HepG2 (cell line): ENCODE results near the gene LRRC45. TPM values are rescaled to one million over a fixed set of nuclear protein-coding genes. Genes with fewer than 3 reads are reported as not detected.
A peak's percentile ranks its signal among the peaks of the same experiment; 100 is the strongest.

ENCODE experiments used
- CCDC6 ChIP-seq: sonication (generic); formaldehyde crosslinking; IDR thresholded peaks from 2 replicates; pipeline ENCODE4 v1.8.1; 2022; ENCODE audit warnings: mild to moderate bottlenecking, missing genetic modification reagents, moderate library complexity
- ETV6 ChIP-seq: sonication (generic); formaldehyde crosslinking; conservative IDR thresholded peaks from 2 replicates; pipeline ENCODE4 v1.4.0; 2020; ENCODE audit warnings: missing genetic modification reagents
- FOXK2 ChIP-seq: fragments of 450-650 bp; IDR thresholded peaks from 2 replicates; pipeline ENCODE4 v1.6.1; 2016
- HNF4G ChIP-seq, 2 experiments: sonication (generic) in 1 of 2; formaldehyde crosslinking in 1 of 2; IDR thresholded peaks; 2 replicates each; pipeline versions ENCODE4 v1.4.0 to v1.6.1; 2011 to 2020; ENCODE audit warnings: borderline replicate concordance in 2 of 2, low read depth in 2 of 2, mild to moderate bottlenecking in 2 of 2, low read length in 1 of 2, missing genetic modification reagents in 1 of 2, moderate library complexity in 1 of 2
- KLF13 ChIP-seq: sonication (generic); formaldehyde crosslinking; IDR thresholded peaks from 2 replicates; pipeline ENCODE4 v1.4.0; 2020; ENCODE audit warnings: mild to moderate bottlenecking, missing genetic modification reagents
- KLF9 ChIP-seq: IDR thresholded peaks from 2 replicates; pipeline ENCODE4 v1.6.1; 2016; ENCODE audit warnings: low read depth
- MAFG ChIP-seq: sonication (generic); formaldehyde crosslinking; IDR thresholded peaks from 2 replicates; pipeline ENCODE4 v1.5.1; 2020; ENCODE audit warnings: mild to moderate bottlenecking, missing genetic modification reagents
- MEF2D ChIP-seq: sonication (generic); formaldehyde crosslinking; IDR thresholded peaks from 2 replicates; pipeline ENCODE4 v1.5.1; 2020; ENCODE audit warnings: mild to moderate bottlenecking, missing genetic modification reagents
- MTF2 ChIP-seq: sonication (generic); formaldehyde crosslinking; IDR thresholded peaks from 2 replicates; pipeline ENCODE4 v1.5.0; 2020; ENCODE audit warnings: missing genetic modification reagents, borderline replicate concordance
- NCOA2 ChIP-seq: sonication (generic); formaldehyde crosslinking; IDR thresholded peaks from 2 replicates; pipeline ENCODE4 v1.8.0; 2022; ENCODE audit warnings: inconsistent platforms
- NFKBIZ ChIP-seq: IDR thresholded peaks from 2 replicates; pipeline ENCODE4 v1.6.1; 2018; ENCODE audit warnings: missing genetic modification reagents, missing compliant biosample characterization
- PAX8 ChIP-seq: sonication (generic); formaldehyde crosslinking; IDR thresholded peaks from 2 replicates; pipeline ENCODE4 v1.8.0; 2022; ENCODE audit warnings: mild to moderate bottlenecking, missing genetic modification reagents, borderline replicate concordance
- PLRG1 ChIP-seq: fragments of 450-650 bp; conservative IDR thresholded peaks from 2 replicates; pipeline ENCODE4 v1.6.1; 2016
- RARG ChIP-seq: sonication (generic); formaldehyde crosslinking; IDR thresholded peaks from 2 replicates; pipeline ENCODE4 v1.4.0; 2020; ENCODE audit warnings: low read depth, mild to moderate bottlenecking, missing genetic modification reagents
- RNF2 ChIP-seq: fragments of 450-650 bp; conservative IDR thresholded peaks from 2 replicates; pipeline ENCODE4 v1.6.1; 2016; ENCODE audit warnings: low read depth
- SAP130 ChIP-seq: IDR thresholded peaks from 2 replicates; pipeline ENCODE4 v1.6.1; 2016; ENCODE audit warnings: low read depth
- SP1 ChIP-seq, 2 experiments: fragments of 450-650 bp in 1 of 2; sonication (generic) in 1 of 2; formaldehyde crosslinking in 1 of 2; IDR thresholded peaks; 2 replicates each; pipeline versions ENCODE4 v1.4.0 to v1.6.1; 2016 to 2020; ENCODE audit warnings: missing genetic modification reagents in 1 of 2
- STAG1 ChIP-seq: sonication (generic); formaldehyde crosslinking; IDR thresholded peaks from 2 replicates; pipeline ENCODE4 v1.4.0; 2020; ENCODE audit warnings: missing genetic modification reagents
- ZBTB42 ChIP-seq: sonication (generic); formaldehyde crosslinking; IDR thresholded peaks from 2 replicates; pipeline ENCODE4 v1.5.0; 2020; ENCODE audit warnings: mild to moderate bottlenecking, missing genetic modification reagents
- ZMAT3 ChIP-seq: sonication (generic); formaldehyde crosslinking; conservative IDR thresholded peaks from 2 replicates; pipeline ENCODE4 v1.7.0; 2021; ENCODE audit warnings: missing genetic modification reagents
- ZNF207 ChIP-seq: fragments of 450-650 bp; IDR thresholded peaks from 2 replicates; pipeline ENCODE4 v1.6.1; 2016; ENCODE audit warnings: antibody characterized with exemption, borderline replicate concordance
- ZNF703 ChIP-seq: sonication (generic); formaldehyde crosslinking; IDR thresholded peaks from 2 replicates; pipeline ENCODE4 v1.5.1; 2020; ENCODE audit warnings: missing genetic modification reagents, mild to moderate bottlenecking, moderate library complexity, borderline replicate concordance
- ZNF724P ChIP-seq: sonication (generic); formaldehyde crosslinking; IDR thresholded peaks from 2 replicates; pipeline ENCODE4 v1.8.0; 2022; ENCODE audit warnings: missing genetic modification reagents, borderline replicate concordance
- polyA plus RNA-seq, 8 experiments: library from polyadenylated mRNA; depleted of rRNA in 3 of 8; stranded (reverse) in 7 of 8; unstranded in 1 of 8; fragments of >200 nt; fragmentation: Illumina TruSeq in 4 of 8; extraction: Trizol in 4 of 8; gene quantifications; 2 replicates each; pipeline versions ENCODE4 v1.2.1 to v1.2.3, GENCODE V29; 2011 to 2016; ENCODE audit warnings: low read depth in 4 of 8, missing spikeins in 1 of 8, mixed read lengths in 1 of 8; ENCODE audit not compliant: insufficient read depth in 1 of 8
- total RNA-seq, 5 experiments: library from RNA; depleted of rRNA; stranded (reverse); fragments of >200 nt; fragmentation: Illumina TruSeq; extraction: Trizol; gene quantifications; 2 replicates each; pipeline ENCODE4 v1.2.3, GENCODE V29; 2016; ENCODE audit warnings: low read depth in 1 of 5
- TF ChIP-seq, protein P1 (sequence below): sonication (generic); formaldehyde crosslinking; IDR thresholded peaks from 2 replicates; pipeline ENCODE4 v1.8.0; 2022; ENCODE audit warnings: mild to moderate bottlenecking, missing genetic modification reagents, borderline replicate concordance
- TF ChIP-seq, protein P2 (sequence below): IDR thresholded peaks from 2 replicates; pipeline ENCODE4 v1.6.1; 2016; ENCODE audit warnings: missing biosample characterization, missing genetic modification reagents, low read depth
- TF ChIP-seq, protein P3 (sequence below): sonication (generic); formaldehyde crosslinking; IDR thresholded peaks from 2 replicates; pipeline ENCODE4 v1.5.0; 2020; ENCODE audit warnings: missing genetic modification reagents
- TF ChIP-seq, protein P4 (sequence below): IDR thresholded peaks from 2 replicates; pipeline ENCODE4 v1.6.1; 2016; ENCODE audit warnings: missing compliant biosample characterization, missing genetic modification reagents, borderline replicate concordance

Gene LRRC45
- total and polyA plus RNA-seq, 2 of the 13 experiments (the other 11 are each of a cell fraction or from before 2014, with no cell fraction given): 11.6 to 48.1 TPM

DNA sequence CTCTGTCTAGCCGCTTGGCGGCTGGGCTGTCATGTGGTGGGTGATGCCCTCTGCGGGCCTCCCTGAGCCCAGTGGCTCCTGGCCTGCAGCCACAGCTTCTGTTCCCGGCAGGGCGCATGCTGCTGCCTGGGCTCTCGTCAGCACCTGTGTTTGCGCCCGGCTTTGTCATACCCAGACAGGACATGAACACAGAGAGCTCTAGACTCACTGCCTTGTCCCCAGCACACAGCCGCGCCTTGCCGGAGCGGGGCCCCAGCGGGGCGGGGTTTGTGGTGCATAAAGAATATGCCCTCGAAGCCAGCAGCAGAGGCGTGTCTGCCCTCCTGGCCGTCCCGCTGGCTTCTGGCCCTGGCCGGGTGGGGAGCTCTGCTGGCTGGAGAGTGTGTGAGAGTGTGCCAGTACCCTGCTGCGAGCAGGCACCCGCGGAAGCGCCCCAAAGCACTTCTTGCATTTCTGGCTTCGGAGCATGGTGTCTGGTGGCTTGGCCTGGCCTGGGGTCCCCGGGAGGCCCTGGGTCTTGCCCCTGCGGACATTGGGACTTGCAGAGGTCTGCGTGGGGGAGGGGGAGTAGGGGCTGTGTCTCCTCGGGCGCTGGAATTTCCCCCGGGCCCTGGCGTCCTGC, 31.3 kb upstream of the LRRC45 start (continued):
- TF ChIP-seq ZNF724P (CRISPR knock-in tag) (no peak; the same call in 1 of the 2 replicates), STAG1 (peak; percentile 61), SP1 (IDR thresholded peaks at IDR 0.05) (no peak), SP1 (CRISPR knock-in tag; IDR thresholded peaks at IDR 0.05) (peak; percentile 79), ZNF703 (CRISPR knock-in tag) (no peak), MEF2D (CRISPR knock-in tag) (peak; percentile 56), ZNF207 (no peak), MAFG (CRISPR knock-in tag) (no peak), RARG (CRISPR knock-in tag) (no peak), ETV6 (CRISPR knock-in tag) (peak; percentile 47; the same call in 1 of the 2 replicates), NFKBIZ (CRISPR knock-in tag) (peak; percentile 76), PAX8 (CRISPR knock-in tag) (no peak), RNF2 (peak; percentile 88), FOXK2 (peak; percentile 46; the same call in 1 of the 2 replicates), KLF13 (CRISPR knock-in tag) (no peak; the same call in 1 of the 2 replicates), HNF4G (IDR thresholded peaks at IDR 0.05; ENCODE audit: borderline replicate concordance, low read depth, low read length) (no peak), HNF4G (CRISPR knock-in tag; IDR thresholded peaks at IDR 0.05; ENCODE audit: borderline replicate concordance, low read depth) (no peak; the same call in 1 of the 2 replicates), NCOA2 (peak; percentile 78), SAP130 (CRISPR knock-in tag) (peak; percentile 94), ZBTB42 (CRISPR knock-in tag) (no peak), MTF2 (CRISPR knock-in tag) (peak; percentile 91), ZMAT3 (CRISPR knock-in tag) (peak; percentile 88; the same call in 1 of the 2 replicates), KLF9 (CRISPR knock-in tag) (peak; percentile 72), PLRG1 (no peak), CCDC6 (peak; percentile 82)
- TF ChIP-seq, protein P1, sequence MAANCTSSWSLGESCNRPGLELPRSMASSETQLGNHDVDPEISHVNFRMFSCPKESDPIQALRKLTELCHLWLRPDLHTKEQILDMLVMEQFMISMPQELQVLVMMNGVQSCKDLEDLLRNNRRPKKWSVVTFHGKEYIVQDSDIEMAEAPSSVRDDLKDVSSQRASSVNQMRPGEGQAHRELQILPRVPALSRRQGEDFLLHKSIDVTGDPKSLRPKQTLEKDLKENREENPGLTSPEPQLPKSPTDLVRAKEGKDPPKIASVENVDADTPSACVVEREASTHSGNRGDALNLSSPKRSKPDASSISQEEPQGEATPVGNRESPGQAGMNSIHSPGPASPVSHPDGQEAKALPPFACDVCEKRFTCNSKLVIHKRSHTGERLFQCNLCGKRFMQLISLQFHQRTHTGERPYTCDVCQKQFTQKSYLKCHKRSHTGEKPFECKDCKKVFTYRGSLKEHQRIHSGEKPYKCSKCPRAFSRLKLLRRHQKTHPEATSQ (CRISPR knock-in tag): peak; percentile 96
- TF ChIP-seq, protein P2, sequence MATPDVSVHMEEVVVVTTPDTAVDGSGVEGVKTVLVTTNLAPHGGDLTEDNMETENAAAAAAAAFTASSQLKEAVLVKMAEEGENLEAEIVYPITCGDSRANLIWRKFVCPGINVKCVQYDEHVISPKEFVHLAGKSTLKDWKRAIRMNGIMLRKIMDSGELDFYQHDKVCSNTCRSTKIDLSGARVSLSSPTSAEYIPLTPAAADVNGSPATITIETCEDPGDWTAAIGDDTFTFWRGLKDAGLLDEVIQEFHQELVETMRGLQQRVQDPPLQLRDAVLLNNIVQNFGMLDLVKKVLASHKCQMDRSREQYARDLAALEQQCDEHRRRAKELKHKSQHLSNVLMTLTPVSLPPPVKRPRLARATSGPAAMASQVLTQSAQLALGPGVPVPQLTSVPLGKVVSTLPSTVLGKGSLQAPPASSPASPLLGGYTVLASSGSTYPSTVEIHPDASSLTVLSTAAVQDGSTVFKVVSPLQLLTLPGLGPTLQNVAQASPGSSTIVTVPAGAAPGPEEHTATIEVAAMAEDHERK (CRISPR knock-in tag): no peak
- TF ChIP-seq, protein P3, sequence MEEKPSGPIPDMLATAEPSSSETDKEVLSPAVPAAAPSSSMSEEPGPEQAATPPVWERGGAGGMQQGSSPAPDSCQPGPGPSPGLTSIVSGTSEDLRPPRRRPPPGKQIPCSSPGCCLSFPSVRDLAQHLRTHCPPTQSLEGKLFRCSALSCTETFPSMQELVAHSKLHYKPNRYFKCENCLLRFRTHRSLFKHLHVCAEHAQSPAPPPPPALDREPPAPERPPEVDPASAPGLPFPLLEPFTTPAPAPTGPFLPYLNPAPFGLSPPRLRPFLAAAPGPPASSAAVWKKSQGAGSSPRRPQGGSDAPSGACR (CRISPR knock-in tag): peak; percentile 84
- TF ChIP-seq, protein P4, sequence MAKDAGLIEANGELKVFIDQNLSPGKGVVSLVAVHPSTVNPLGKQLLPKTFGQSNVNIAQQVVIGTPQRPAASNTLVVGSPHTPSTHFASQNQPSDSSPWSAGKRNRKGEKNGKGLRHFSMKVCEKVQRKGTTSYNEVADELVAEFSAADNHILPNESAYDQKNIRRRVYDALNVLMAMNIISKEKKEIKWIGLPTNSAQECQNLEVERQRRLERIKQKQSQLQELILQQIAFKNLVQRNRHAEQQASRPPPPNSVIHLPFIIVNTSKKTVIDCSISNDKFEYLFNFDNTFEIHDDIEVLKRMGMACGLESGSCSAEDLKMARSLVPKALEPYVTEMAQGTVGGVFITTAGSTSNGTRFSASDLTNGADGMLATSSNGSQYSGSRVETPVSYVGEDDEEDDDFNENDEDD (CRISPR knock-in tag): peak; percentile 93
